Nucleus accumbens (tissue), 56 donors: ENCODE results near the gene EYA2.
"Not testable (repeated sequence)": the region's sequence is repeated elsewhere in the genome, so short reads cannot be mapped to it uniquely, and the experiment has no call there.

Experiments
- DNase-seq, 56 donors: peaks; one replicate each; lab custom pipeline; 2025; lab: John Stamatoyannopoulos, UW

EYA2 gene

DNA sequence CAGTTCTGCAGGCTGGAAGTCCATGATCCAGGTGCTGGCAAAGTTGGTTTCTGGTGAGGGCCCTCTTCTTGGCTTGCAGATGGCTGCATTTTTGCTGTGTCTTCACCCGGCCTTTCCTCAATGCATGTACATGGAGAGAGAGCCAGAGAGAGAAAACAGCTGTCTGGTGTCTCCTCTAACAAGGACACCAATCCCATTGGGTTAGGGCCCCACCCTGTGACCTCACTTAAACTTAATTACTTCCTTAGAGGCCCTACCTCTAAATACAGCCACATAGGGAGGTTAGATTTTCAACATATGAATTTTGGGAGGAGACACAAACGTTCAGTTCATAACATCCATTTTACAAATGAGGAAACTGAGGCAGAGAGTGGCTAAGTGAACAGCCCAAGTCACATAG lies 259.4 kb downstream of the EYA2 start:
- DNase-seq, result no peak

DNA sequence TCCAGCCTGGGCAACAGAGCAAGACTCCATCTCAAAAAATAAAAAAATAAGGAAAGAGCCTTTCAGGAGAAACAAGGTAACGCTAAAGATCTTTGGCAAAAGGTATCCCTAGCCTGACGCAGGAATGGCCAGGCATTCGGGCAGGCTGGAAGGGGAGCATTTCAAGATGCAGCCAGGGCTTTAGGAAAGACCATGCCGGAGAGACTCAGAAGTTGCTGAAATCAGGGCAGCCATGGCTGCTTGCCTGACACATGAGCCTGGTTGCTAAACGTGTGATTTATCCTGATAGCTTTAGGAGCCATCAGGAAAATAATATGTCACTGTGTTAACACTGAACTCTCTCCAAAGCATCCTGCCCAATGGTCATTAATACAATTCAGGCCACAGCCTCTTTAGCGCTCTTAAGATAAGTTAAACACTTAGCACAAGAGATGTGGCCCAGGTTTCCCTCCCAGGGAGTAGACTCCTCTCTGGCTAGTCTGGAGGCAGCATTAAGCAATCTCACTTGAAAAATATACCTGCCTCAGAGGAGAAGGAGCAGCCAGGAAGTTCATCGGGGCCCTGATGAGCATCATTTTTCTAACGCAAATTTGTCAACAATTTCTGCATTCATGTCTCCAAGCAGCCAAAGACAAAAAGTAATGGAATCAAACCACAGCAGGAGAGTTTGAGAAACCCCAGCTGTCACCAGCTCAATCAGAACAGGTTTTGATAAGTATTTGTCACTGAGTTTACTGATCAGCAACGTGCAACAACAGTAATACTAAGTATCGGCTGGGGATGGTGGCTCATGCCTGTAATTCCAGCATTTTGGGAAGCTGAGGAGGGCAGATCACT lies 261.9 kb downstream of the EYA2 start:
- no peak for DNase-seq

DNA sequence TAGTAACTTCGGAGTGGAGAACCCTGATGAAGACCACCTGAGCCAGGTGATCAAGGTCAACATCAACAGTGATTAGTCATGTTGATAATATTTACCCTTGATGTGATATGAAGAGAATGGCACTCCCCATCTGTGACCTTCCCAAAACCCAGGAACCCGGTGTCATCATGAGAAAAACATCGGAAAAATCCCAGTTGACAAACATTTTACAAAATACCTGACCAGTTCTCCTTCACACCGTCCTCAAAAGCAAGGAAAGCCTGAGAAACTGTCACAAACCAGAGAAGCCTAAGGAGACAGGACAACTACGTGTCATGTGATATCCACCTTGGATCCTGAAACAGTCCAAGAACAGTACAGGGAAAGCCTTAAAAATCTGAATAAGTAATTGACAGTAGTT lies 264.5 kb downstream of the EYA2 start:
- no peak for DNase-seq

DNA sequence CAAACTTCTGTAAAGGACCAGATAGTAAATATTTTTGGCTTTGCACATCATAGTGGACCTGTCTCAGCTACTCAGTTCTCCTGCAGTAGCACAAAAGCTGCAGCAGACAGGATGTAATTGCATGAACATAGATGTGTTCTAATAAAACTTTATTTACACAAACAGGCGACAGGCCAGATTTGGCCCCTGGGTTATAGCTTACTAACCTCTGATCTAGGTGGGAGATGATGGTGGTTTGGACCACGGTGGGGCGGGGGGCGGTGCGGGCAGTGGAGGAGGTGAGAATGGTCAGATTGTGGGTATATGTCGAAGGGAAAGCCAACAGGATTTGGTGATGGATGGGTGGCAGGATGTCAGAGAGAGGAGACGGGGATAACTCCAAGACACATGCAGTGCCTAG lies 265.6 kb downstream of the EYA2 start:
- DNase-seq, result no peak

DNA sequence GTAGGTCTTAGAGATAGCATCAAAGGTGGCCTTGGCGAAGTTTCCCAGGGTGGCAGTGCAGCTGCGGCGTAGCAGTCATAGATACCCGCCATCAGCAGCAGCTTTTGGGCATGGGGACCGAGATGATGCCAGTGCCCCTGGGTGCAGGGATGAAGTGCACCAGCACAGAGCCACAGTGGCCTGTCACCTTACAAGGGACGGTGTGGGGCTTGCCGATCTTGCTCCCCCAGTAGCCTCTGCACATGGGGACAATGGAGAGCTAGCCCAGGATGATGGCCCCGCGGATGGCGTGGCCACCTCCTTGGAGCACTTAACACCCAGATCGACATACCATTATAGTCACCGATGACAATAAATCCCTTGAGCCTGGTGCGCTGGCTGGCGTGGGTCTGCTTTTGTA lies 266.3 kb downstream of the EYA2 start:
- DNase-seq, result no peak

DNA sequence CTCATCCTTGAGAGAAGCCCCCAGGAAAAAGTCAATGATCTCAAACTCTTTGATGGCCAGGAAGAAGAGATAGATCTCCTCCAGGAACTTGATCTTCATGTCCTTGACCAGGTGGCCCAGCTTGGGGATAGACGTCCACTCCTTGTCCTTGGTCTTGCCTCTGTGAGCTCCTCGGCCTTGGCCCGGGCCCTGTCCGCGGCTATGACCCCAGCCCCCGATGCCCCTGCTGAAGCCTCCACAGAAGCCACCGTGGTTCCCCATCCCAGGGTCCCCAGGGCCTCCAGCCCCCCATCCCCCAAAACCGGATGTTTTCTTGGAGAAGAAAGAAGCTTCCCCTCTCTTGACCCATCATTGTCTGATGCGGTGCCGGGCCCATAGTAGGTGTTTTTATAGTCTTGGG lies 266.8 kb downstream of the EYA2 start:
- no peak for DNase-seq

DNA sequence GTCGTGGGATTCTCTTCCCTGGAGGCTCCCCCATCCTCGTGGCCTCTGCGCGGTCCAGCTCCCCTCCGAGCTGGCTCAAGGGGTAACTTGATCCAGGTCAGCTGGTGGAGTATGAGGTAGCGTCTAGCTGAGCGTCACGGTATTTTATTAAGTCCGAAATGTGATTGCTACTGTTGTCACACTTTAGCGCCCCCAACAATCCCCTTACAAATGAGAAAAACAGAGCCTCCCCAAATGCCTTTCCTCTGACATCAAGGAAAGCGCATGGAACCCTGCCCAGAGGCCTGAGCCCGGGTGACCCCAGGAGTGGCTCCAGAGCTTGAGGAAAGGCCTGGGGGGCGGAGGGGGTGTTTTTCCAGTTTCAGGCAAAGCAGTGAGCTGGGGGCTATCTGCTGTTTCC lies 269.5 kb downstream of the EYA2 start:
- DNase-seq, result no peak

DNA sequence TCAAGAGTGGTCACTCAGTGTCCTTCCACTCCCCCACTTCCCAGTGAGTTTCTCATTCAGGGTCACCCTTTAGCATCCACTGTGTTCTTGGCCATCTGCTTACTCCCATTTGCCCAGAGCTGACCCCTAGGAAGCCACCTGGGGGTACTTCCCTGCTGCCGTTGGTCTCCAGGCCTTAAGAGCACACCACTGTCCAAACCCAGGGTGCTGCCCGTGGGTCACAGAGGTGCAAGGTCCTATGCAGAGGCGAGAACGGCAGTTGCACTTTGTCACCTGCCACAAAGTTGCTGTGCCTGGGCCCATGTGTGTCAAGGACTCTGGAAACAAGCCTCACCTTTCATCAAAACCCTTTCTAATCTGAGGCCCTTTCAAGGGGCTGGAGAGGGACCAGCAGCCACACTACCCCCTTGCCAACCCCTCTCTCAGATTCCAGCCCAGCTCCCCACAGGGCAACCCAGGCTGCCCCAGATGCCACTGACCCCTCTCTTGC lies 270.8 kb downstream of the EYA2 start:
- no peak for DNase-seq

DNA sequence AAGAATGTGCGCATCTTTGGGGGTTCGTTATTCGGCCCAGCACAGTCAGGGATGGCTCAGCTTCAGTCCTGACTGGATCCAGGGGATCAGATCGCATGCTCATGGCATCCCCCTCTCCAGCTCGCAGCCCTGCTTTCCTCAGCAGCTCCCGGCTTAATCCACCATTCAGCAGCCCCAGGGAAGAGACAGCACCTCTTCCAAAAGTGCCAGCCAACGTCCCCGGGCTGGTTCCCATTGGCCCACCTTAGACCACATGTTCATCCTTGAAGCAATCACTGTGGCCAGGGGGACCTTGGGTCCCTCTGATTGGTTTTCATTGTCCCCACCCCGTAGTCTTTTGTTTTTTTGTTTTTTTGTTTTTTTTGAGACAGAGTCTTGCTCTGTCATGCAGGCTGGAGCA lies 273.2 kb downstream of the EYA2 start:
- no peak for DNase-seq

DNA sequence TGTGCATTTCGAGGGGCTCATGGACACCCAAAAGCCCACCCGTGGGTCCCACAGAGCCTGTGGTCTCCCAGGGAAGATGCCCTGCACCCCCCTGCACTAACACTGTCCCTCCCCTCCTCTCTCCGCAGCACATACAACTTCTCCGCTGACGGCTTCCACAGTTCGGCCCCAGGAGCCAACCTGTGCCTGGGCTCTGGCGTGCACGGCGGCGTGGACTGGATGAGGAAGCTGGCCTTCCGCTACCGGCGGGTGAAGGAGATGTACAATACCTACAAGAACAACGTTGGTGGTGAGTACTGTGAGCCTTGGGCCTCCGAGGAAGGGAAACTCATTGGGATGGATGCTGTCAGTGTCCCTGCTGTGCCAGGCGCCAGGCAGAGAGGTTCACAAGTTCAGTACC lies 277.9 kb downstream of the EYA2 start:
- no peak for DNase-seq

DNA sequence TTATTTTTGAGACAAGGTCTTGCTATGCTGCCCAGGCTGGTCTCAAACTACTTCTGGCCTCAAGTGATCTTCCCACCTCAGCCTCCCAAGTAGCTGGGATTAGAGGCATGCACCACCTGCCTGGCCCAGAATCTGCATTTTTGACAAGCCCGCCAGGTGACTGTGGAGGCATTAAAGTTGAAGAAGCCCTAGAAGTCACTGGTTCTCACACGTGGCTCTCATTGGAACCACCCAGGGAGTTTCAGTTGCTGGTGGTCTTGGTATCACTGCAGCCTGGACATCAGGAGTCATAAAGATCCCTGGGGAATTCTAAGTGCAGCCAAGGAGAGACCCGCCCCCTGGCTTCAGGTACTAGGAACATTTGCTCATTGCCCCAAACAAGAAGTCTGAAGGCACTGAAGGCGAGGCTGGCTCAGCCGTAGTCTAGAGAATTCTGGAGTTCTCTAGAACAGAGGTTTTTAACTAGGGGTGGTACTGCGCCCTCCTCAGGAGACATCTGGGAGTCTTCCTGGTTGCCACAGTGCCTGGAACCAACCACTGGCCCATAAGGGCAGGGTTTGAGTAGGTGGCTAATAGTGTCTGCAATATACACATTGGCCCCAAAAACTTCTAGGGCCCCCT lies 279.1 kb downstream of the EYA2 start:
- DNase-seq, result no peak

DNA sequence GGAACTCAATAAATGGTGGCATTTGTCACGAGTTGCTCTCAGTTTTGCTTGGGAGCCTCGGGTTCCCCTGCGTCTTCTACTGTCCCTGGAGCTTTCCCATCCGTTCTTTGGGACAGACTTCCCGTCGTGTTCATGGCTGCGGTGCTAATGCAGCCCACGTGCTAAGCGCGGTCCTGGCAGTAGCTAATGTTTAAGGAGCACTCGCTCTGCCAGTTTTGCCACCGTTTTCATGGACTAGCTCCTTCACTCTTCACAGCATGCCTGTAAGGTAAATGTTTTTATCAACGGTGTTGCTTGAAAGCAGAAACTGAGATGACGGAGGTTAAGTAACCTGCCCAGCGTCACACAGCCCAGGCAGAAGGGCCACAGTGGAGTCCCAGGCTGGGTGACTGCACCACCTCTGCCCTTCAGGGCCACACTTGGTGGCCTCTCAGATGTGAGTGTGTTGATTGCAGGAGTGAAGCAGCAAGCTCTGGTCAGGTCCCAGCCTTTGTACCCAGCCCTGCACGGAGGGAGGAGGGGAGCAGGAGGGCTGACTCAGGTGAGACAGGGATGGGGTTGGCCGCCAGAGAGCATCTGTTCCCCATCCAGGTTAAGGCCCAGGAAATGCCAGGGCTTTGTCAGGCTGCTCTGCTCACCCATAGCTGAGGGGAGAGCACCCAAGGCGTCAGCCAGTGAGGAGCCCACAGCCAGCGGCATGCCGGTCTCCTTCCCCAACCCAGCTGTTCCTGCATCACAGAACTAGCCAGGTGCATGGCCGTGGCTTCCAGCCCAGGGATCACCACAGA lies 280.0 kb downstream of the EYA2 start:
- DNase-seq, result no peak

DNA sequence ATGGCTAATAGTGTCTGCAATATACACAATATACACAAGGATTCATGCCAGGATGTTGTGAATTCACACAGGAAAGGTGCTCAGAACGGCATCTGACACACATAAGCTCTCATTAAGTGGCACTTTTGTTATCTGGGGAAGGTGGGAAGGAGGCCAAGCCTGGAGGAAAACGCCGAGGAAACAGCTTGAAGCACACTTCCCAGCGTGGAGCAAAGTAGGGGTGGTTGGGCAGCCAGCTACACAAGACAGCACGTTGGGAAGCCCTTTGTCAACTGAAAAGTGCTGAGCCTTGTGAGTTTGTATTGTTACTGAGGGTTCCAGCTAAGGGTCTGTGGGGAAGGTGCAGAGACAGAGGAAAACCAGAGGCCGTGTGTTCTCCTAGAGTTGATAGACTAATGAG lies 280.9 kb downstream of the EYA2 start:
- no peak for DNase-seq

DNA sequence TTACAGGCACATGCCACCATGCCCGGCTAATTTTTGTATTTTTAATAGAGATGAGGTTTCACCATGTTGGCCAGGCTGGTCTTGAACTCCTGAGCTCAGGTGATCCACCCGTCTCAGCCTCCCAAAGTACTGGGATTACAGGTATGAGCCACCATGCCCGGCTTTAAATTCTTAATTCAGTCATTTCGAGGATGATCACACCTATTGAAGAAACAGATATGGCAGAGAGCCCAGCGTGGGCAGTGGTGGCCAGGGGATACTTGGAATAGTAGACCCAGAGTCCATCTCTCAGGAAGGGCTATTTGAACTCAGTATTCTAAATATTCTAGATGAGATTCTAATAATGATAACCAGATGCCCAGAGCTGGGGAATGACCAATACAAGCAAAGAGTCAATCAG lies 281.6 kb downstream of the EYA2 start:
- not testable (repeated sequence) for DNase-seq

DNA sequence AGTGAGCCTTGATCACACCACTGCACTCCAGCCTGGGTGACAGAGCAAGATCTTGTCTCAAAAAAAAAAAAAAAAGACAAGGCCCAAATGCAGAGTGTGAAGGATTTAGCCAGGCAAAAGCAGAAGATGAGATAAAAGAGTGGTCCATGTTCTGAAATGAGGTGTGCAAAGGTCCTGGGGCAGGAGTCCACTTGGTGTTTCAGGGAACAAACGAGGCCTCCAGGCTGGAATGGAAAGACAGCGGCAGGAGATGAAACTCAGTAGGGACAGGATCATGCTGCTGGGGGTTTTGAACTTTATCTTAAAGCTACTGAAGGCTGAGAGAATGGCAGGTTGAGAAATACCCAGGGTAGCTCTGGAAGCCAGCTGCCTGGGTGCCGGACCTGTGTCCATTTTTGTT lies 283.6 kb downstream of the EYA2 start:
- no peak for DNase-seq

DNA sequence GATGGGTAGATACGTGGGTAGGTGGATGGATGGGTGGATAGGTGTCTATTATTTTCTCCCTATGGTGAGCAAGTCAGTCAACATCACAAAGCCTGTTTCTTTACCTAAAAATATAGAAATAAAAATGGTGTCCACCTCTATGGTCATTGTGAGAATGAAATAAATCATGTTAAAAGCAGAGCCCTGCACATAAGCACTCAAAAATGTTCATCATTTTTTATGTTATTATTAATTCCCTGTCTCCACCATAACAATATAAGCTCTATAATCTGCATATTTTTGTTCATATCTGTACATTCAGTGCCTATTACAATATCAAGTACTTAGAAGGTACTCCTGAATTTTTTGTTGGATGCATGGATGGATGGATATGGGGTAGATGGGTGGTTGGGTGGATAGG lies 284.2 kb downstream of the EYA2 start:
- no peak for DNase-seq

DNA sequence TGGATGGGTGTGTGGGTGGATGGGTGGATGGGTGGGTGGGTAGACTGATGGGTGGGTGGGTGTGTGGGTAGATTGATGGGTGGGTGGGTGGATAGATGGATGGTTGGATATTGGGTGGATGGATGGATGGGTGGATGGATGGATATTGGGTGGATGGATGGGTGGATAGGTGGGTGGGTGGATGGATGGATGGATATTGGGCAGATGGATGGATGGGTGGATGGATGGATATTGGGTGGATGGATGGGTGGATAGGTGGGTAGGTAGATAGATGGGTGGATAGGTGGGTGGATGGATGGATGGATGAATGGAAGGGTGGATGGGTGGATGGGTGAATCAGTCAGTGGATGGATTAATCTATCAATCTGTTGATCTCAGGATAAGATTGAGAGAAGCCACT lies 284.6 kb downstream of the EYA2 start:
- DNase-seq, result no peak

DNA sequence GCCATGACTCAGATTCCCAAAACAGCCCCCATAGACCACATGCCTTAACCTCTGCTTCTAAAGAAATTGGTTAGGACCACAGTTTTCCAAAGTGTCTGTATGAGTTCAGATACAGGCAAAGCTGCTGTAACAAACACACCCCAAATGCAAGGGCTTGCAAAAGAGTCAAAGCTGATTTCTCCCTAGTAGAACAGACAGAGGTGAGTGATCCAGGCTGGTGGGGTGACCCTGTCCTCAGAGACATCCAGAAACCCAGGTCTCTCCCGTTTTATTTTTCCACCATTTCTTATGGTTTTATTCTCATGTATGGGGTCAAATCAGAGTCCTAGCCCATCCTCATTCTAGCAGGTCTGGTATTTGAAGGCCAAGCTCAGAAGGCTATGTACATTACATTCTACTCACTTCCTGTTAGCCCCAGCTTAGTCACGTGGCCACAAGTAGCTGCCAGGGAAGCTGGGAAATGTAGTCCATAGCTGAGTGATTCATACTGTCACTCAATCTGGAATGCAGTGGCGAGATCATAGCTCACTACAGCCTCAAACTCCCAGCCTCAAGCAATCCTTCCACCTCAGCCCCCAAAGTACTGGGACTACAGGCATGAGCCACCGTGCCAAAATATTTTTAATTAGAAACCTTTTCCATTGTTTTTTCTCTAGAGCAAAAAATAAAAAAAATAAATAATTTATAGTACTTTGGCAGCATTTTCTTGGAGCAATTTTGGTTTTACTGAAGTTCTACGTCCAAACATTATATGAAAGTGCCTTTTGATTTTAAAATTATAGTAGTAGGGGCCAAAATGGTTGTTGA lies 286.6 kb downstream of the EYA2 start:
- DNase-seq, result peak in 2 of 56 donors; percentile 2 to 4

DNA sequence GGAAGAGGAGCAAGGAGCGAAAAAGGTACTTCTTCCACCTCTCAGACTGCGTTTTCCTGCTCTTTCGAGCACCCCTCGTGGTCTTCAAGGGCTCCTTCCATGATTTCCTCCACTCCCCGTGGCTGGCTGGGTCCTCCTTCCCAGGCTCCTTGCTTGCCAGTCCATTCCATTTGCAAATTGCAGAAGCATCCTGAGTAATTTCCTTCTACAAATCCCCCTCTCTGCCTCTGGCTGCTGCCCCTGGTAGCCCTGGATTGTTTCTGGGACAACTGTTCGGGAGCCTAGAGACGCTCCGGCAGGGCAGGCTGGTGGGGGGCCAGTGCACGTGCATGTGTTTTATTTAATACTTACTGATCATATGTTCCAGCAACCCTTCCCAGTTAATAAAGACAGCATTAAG lies 288.7 kb downstream of the EYA2 start:
- DNase-seq, result no peak

DNA sequence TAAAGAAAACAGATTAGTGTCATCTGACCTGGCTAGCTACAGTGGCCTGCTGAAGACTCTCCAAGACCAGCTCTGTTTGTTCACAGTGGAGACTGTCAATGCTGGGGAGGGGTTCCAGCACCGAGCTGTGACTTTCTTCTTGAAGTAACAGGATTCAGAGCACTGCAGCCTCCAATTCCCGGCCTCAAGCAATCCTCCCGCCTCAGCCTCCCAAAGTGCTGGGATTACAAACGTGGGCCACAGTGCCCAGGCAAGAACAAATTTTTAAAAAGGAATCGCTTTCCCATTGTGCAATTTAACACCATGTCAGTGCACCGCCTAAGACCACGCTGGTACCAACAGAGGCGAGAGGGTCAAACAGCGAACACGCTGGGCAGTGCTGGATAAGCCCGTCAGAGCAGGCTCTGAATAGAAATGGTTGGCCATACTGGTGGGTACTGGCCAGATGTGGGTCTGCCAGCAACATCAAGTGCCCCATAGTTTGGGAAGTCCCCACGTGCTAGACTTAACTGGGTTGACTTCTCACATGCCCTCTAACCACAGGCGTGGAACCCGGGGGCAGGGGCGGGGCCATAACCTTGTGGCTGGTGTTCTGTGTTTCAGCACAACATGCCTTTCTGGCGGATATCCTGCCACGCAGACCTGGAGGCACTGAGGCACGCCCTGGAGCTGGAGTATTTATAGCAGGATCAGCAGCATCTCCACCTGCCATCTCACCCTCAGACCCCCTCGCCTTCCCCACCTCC lies 293.0 kb downstream of the EYA2 start:
- DNase-seq, result no peak
